HG03565 (cell line): ENCODE data around the gene RGS10.
"Not testable (repeated sequence)": the region's sequence is repeated elsewhere in the genome, so short reads cannot be mapped to it uniquely, and the experiment has no call there.

ENCODE experiments used
- ATAC-seq: cut with Tn5 transposase; IDR thresholded peaks from one replicate; pipeline ENCODE4 v1.9.1; 2021; ENCODE audit warnings: mild to moderate bottlenecking, moderate library complexity; ENCODE audit not compliant: unreplicated experiment

Gene RGS10, protein sequence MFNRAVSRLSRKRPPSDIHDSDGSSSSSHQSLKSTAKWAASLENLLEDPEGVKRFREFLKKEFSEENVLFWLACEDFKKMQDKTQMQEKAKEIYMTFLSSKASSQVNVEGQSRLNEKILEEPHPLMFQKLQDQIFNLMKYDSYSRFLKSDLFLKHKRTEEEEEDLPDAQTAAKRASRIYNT

DNA sequence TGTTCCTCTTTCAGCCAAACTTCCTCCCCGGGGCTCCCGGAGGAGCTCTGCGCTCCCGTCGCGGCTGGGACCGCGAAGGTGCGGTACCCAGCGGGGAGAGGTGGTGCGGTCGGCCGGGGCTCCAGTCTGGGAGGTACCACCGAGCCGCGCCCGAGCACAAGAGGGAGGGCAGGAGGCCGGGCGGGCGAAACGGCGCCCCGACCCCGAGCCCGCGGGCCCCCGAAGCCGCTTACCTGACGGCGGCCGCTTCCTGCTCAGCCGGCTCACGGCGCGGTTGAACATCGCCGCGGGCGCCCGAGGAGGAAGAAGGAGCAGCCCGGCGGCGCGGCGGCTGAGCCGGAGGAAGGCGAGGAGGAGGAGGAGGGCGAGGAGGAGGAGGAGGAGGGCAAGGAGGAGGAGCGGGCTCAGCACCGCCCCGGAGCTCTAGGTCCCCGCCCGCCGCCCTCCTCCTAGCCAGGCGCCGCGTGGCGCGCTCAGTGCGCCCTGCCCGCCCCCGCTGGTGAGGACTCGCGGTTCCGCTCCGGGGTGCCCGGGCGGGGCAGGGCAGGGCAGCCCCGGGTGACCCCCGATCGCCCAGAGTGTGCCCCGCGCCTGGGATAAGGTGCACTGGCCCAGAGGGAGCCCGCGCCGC is at the start of gene RGS10:
Gene RGS10, minus strand, starts transcription at position 363 of the 631 bp plus-strand sequence. Its CDS starts 81 bp downstream, at position 282.
- peak; percentile 40 for ATAC-seq

DNA sequence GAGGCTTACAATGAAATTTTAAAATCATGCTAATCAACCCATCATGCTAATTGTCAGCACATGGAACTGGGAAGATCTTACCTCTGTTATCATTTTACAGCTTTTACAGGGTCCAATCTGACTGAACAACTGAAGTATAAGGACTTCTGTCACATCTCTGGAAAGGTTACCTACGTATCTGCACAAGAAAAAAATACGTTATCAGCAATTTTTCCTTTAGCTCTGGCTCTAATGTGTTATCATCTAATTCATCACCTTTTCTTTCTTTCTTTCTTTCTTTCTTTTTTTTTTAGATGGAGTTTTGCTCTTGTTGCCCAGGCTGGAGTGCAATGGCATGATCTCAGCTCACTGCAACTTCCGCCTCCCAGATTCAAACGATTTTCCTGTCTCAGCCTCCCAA is 45.6 kb upstream of the RGS10 start:
- no peak for ATAC-seq

DNA sequence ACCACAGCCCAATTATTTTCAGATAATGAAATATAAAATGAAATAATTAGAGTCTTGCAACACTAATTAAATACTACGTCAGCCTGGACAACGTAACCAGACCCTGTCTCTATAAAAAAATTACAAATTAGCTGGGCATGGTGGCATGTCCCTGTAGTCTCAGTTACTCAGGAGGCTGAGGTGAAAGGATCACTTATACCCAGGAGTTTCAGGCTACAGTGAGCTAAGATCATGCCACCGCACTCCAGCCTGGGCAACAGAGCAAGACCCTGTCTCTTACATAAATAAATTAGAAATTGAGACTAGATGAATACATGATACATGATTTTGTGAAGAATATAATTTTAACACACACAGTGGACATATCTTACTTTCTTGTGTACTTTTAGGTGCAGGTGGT is 35.8 kb upstream of the RGS10 start:
- ATAC-seq = no peak

DNA sequence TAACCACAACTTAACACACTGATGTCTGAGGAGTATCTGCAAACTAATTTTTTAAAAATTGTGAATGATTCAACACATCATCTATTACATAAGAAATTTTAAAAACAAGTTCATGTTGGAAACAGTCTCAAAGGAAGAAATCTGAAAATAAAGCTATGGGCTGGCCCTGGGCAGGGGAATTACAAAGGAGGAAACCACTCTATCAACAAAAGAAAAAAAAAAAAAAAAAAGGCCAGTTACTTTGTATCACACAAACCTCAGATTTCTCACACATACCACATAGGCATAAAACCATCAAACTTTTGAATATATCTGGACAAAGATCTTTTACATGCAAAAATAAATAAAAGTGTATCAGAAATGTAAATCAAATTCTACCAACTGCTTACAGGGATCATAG is 33.5 kb upstream of the RGS10 start:
- ATAC-seq = no peak

DNA sequence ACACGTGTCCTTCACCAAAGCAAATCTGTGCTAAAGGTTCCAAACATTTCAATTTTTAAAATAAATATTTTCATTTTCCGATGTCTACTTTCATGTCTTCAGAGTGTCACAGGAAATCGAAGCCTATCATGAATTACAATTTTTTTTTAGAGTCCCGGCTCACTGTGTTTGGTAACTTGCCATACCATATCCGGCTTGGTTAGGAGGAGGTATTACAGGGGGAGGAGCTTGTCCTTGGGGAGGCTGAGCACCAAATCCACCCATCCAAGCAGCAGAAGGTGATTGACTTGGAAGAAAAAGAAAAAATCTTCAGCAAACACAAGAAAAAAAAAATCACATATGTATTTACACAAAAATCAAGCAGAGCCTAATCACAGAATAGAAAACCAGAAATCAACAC is 33.0 kb upstream of the RGS10 start:
- no peak for ATAC-seq

DNA sequence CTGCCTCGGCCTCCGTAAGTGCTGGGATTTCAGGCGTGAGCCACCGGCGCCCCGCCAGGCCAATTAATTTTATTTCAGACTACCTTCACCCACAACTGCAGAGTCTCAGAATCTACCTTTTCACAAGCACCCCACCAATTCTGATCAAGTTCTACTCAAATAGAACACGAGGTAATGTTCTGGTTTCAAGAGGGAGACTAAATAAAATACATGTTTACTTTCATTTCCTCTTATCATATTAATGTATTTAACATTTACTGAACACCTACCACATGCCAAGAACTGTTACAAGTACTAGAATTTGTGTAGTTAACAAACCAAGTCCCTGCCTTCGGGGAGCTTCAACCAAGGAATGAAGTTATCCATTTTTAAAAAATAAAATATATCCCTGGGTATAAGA is 25.5 kb upstream of the RGS10 start:
- no peak for ATAC-seq

DNA sequence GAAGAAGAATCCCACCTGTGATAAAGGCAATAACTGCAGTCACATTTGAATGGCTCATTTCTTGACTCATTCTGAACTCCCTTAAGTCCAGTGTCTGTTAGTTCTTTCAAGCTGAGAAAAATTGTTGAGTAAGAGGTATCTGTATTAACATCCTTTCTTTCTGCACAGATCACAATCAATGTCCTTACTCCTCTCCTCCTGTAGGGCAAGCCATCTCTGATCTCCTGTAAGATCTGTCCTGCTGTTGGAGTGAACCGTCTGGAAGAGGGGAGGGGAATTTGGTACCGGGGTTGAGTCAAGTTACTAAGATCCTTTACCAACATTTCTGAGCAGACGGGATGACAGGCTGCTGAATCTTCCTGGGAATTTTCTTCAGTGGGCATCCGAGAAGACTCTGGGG is 19.6 kb upstream of the RGS10 start:
- ATAC-seq = no peak

DNA sequence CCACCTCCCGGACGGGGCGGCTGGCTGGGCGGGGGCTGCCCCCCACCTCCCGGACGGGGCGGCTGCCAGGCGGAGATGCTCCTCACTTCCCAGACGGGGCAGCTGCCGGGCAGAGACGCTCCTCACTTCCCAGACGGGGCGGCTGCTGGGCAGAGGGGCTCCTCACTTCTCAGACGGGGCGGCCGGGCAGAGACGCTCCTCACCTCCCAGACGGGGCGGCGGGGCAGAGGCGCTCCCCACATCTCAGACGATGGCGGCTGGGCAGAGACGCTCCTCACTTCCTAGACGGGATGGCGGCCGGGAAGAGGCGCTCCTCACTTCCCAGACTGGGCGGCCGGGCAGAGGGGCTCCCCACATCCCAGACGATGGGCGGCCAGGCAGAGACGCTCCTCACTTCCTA is 17.0 kb upstream of the RGS10 start:
- ATAC-seq = not testable (repeated sequence)

DNA sequence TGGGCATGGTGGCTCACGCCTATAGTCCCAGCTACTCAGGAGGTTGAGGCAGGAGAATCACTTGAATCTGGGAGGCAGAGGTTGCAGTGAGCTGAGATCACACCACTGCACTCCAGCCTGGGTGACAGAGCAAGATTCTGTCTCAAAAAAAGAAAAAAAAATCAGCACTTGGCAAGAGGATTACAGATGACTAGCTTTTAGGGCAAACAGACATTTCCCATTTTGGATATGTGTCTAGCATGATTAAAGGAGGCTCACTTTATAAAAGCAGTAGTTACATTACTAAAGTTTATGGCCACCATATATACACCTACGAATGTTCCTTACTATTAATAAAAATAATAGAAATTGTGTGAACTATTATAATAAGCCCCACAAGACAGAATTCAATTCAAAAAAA is 13.6 kb upstream of the RGS10 start:
- ATAC-seq = not testable (repeated sequence)

DNA sequence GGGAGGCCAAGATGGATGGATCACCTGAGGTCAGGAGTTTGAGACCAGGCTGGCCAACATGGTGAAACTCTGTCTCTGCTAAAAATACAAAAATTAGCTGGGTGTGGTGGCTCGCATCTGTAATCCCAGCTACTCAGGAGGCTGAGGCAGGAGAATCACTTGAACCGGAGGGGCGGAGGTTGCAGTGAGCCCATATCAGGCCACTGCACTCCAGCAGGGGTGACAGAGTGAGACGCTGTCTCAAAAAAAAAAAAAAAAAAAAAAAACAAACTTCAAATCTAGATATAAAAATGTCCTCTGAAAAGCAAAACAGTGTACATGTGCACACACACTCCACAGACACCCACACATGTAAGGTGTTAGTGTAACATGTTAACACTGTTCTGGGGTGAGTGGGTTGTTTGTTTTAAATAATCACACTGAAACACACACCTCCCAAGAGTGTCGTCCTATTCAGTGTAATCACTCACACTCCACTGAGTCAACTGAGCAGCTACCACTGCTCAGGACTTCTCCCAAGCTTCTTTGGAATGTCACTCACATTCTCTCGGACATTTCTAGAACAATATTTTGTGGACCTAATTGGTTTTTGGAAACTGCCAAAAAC is 12.8 kb upstream of the RGS10 start:
- no peak for ATAC-seq

DNA sequence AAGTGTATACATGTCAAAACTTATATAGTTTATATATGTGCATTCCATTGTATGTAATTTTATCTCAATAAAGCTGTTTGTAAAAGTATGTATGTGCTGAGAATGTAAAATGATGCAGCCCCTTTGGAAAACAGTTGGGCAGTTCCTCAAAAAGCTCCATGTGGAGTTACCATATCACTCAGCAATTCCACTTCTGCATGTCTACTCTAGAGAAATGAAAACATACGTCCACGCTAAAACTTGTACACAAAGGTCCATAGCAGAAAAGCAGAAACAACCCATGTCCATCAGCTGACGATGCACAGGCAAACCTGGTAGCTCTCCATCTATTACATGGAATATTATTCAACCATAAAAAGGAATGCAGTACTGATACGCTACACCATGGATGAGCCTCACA is 8.3 kb upstream of the RGS10 start:
- ATAC-seq = no peak

DNA sequence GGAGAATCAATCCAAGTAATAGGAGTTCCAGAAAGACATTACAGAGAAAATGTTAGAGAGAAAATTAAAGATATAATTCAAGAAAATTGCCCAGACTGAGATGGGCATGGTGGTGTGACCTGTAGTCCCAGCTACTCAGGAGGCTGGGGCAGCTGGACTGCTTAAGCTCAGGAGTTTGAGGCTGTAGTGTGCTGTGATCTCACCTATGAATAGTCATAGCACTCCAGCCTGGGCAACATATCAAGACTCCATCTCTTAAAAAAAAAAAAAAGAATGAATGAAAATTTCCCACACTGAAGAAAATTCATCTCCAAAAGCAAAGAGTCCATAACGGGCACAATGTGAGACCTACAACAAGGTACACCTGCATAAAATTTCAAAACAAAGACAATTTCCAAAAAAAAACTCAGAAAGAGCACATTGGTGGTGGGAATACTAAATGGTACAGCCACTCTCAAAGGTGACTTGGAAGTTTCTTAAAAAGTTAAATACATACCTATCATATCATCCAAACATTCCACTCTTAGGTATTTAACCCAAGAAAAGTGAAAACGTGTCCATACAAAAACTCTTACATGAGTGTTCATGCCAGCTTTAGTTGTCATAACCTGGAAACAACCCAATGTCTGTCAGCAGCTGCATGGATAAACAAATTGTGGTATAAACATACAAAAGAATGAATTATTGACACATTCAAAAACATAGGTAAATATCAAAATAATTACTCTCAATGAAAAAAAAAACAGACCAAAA is 6.9 kb upstream of the RGS10 start:
- no peak for ATAC-seq

DNA sequence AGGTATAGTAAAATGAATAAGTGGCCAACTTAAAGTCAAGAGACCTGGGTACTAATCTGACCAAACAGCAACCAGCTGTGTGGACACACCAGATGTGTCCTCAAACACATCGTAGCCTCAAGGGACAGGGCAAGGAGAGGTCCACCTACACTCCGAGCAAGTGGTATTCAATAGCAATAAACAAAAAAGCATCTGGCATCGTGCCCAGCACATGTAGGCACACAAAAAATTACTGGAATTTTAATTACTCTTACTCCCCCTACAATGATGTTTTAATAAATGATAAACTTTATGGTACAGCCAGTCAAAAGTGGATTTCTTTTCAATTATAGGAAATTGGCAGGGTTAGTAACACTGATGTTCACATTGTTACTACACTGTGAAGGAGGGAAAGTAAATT is 3.5 kb upstream of the RGS10 start:
- ATAC-seq = no peak

DNA sequence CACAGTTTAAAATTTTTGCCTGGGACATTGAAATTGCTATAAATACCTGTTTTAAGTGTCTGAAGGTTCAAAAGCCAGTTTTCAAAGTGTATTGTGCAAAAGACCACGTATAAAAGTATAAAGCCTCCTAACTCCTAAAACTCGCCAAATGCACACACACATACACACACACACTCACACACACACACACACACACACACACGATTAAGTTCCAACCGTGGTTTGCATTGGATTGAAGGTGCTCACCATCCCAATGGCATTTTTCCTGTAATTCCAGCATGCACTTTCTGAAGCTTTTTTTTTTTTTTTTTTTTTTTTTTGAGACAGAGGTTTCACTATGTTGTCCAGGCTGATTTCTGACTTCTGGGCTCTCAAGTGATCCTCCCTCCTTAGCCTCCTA is 2.8 kb upstream of the RGS10 start:
- ATAC-seq = no peak

DNA sequence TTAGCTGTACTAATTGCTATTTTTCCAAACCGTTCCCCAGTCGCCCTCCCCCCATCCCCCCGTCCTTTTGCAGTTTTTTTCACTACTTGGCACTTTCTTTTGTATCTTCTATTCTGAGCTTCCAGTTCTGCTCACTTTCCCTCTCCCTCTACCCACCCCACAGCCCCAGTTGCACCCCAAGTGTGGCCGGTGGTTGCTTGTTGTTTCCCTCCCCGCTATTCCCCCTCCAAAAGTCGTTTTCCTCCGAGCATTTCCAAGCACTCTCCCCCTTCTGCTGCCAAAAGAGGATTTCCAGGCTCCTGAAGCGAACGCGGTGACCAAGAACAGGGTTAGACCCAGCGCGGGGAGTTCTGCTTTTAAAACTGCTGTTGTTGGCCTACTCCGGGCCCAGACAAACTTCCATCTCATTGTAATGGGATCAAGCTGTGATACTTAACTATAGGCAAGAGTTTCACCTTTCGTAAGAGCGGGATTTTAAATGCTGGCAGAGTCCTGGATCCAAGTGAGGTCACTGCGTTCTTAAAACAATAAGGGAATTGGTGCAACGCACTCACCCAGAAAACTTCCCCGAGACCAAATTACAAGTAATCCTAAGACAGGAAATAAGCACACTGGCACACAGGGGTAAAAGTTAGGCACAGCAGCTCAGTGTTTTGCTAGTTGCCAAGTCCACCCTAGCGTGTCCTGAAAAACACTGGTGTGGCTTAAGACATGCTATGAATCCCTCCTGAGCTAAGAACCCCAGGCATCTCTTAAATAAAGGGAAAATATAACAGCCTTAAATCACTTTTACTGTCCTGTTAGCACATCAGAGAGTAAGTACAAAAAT is 1.5 kb upstream of the RGS10 start:
- no peak for ATAC-seq

DNA sequence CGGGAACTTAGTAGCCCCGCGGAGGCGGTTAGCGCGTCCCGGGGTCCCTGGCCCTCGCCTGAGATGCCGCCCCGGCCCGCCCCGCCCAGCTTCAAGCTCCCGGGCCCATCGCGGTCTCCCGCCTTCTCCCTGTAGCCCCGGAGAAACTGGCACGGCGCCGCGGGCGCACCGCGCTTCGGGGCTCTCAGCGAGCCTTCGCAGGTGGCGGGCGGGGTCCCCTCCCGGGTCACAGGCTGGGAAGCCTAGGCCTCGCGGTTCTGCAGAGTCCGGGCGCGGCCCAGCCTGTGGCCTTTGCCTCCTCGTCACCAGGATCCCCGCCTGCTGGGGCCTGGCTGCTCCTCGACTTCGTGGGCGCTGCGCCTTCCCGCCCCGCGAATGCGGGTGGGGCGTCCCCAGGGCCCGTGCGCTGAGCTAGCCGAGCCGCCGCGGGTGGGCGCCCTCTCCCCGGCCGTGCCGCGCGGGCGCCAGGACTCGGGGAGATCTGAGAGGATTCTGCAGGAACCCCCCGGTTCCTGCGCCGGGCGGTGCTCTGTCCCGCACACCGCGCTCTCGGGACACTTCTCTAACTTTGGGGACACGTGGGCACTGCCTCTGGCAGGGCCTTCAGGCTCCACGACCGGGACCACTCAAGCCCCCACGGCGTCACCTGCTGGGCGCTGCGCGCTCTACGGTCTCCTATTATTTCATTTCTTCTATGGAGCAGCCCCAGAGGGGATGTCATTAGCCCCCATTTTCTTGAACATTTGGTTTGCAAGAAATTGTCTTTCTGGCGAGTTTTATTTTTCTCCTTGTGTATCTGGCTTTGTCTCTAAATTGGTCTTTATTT is 682 bp upstream of the RGS10 start:
- ATAC-seq = peak; percentile 35

DNA sequence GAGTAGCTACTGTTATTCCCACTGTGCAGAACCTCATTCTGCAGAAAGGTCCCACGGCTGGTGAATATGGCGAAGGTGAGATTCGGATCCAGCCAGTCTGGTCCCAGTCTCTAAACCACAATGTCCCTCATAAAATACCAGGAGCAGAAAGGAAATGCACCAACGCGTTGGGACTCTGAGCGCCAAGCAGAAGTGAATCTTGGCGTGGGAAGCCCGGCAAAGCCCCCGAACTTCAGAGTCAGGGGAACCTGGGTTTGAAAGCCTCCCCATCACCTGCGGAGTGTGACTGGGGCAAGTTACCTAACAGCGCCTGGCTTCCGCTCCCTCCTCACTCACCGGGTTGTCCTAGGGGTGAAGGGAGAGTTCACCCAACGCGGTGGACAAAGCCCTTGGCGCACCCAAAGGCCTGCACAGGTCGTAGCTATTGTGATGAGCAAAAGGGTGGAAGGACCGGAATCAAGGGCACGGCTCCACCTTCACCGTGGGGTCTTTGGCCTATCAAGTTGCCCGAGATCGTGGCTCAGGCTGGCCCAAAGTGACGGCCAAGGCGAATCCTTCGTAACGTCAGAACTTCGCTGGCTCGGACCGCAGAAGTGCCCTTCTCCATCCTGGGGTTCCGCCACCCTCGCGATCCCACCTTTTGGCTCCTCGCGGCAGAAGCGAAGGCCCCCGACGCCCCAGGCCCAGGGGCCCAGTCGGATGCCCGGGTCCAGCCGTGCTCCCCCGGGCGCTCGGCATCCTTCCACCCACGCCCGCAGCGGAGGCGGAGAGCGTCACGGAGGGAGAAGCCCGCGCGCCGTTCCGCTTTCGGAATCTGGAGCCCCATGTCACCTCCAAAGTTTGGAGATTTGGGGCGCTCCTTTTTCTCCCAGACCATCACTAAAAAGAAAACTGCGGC is 811 bp downstream of the RGS10 start:
- ATAC-seq = no peak

DNA sequence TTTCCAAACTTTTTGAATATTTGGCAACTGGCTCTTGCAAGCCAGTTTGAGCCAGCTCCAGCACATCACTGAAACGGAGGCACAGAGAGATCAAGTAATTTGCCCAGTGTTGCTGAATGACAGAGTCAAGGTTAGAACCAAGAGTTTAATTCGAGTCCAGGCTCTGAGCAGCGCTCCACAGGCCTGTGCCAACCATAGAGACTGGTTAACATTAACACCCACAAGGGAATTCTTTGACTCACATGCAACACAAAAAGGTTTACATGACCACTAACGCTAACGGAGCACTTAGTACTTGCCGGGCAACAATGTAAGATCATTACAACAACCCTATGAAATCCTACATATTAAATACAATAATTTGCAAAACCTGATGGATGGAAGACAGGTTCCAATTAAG is 1.5 kb downstream of the RGS10 start:
- ATAC-seq = no peak

DNA sequence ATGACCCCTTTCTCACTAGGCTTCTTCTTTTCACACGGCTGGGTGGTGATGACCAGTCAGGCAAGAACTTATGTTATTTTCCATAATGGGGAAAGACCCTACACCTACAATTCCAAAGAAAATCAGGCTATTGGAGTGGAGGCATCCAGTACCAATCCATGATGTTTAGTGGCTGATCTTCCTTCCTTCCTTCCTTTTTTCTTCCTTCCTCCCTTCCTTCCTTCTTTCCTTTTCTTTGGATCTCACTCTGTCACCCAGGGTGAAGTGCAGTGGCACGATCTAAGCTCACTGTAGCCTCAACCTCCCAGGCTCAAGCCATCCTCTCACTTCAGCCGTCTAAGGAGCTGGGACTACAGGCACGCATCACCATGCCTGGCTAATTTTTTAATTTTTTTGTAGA is 2.5 kb downstream of the RGS10 start:
- no peak for ATAC-seq
